Mesenteric fat pad (tissue), 1 donor: ENCODE measurements around the gene MARCHF11. TPM values are rescaled to one million over a fixed set of nuclear protein-coding genes. Genes with fewer than 3 reads are reported as not detected.

ENCODE experiments used
- DNase-seq: peaks from one replicate; pipeline ENCODE4 v3.0.0-alpha.2; 2020; ENCODE audit warnings: low spot score
- total RNA-seq: library from RNA; stranded (reverse); fragmentation: NEBNext Ultra II Directional; extraction: Animal tissue kit (Norgen Biotek cat#: 25700); gene quantifications from one replicate; pipeline ENCODE4 v1.2.1, GENCODE V29; 2021
- donor health status: DM: yes; HTN: yes; CAD: no.

MARCHF11 gene
- total RNA-seq, 1 donor from 2014 or later: not detected

DNA sequence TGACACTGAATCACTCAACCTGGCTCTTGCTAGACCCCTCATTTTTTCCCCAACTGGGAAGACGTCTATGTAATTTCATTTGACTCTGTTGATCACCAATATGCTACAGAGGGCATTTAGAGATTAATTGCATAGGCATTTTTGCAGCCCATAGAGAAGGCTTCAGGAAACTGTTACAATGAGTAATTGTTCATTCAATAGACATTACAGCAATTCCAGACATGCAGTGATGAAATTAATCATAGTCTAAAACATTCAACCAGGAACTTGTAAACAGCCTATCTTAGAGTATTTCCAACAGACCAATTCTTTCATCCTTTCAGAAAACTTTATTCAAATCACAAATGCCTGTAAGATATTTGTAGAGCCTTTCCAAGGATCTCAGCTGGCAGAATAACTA, 122.3 kb downstream of the MARCHF11 start:
- DNase-seq: no peak

DNA sequence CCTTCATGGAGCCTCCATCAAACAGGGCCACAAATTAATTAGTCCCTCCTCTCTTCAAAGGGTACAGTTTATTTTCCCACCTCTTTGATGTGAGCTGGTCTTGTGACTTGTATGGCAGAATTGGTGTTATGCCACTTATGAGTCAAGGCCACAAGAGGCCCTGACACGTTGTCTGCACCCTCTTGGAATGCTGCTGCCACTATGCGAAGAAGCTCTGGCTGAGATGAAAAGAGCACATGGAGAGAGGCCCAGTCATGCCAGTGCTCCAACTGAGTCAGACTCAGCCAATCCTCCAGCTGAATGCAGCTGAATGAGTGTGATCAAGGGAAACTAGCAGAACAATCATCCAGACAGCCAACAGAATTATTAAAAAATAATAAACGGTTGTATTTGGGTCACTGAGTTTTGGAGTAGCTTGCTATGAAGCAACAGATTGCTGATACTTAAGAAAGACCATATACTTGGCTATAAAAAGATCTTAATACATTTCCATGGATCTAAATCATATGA, 128.3 kb downstream of the MARCHF11 start:
- DNase-seq: no peak

DNA sequence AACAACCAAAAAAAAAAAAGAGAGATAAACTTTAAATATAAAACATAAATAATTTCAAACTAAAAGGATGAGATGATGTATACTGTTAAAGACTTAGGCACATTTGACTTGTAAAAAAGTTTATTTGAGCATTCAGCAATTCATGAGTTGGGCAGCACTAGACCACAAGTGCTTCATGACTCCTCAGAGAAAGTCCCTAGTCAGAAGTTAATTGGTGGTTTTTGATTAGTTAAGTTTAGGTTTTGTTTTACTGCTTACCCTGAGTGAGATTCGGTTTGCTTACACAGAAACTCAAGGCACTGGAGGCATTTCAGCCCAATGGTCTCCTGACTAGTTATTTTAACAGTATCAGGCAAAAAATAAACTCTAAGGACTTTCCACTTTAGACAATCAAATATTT, 129.2 kb downstream of the MARCHF11 start:
- DNase-seq: no peak

DNA sequence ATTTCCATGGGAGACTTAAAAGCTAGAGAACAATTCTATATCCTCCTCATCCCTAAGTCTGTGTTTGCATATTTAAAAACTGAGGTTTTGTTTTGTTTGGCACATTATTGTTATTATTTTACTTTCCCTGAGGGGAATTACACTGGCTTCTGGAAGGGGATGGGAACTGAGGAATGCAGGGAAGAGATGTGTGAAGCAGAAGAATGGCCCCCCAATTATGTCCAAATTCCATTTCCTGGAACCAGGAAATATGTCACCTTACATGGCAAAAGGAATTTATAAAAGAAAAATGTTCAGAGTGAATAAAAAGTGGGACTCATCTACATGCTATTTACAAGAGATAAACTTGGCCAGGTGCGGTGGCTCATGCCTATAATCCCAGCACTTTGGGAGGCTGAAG, 129.8 kb downstream of the MARCHF11 start:
- no peak for DNase-seq

DNA sequence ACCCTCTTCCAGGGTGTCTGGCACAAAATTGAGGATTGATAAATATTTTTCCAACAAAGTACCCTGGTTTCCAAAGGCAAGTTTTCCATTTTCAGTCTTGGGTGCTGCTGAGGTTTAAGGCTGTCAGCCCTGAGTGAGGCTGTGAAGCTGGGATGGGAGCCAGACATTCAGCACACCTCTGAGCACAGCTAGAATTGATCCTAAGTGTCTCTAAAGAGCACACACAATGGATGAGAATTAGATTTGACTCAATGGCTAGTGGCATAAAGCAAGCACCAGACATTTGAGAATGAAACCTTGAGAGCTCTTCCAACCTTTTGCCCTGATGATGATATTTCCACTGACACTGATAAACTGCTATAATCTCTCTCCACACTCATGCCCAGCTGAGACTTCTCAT, 131.5 kb downstream of the MARCHF11 start:
- no peak for DNase-seq

- no peak for DNase-seq
Measured at GRCh38 chr5:16043349-16043965, 136.1 kb downstream of the MARCHF11 start.

DNA sequence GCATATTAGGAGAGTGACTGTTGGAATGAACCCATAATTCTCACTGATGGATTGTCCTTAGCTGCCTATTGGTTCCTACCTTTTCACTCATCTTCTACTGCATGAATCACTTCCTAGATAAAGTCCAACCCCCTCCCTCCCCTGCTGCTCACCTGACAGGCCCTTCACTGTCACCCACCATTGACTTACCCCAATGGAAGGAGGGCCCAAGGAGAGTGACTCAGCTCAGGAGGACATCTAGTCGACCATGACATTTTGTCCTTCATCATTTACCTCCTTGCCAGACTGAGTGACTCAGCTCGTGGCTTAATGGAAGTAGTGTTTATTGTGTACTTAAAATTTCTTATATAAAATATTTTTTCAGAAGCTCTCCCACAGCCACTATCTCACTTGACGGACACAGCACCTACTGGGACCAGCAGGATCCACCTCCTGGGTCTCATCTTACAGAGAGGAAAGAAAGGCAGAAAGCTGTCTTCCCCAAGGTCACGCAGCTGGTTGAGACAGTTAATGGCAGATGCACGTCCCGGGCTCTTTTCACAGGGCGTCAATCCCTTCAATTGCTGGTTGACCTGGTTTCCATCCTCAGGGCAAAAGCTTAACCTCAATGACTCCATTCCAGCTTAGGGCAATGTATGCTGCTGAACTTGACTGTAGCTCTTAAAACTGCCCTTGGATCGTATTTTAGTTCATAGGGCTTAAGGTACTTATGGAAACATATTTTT, 142.3 kb downstream of the MARCHF11 start:
- DNase-seq: no peak

DNA sequence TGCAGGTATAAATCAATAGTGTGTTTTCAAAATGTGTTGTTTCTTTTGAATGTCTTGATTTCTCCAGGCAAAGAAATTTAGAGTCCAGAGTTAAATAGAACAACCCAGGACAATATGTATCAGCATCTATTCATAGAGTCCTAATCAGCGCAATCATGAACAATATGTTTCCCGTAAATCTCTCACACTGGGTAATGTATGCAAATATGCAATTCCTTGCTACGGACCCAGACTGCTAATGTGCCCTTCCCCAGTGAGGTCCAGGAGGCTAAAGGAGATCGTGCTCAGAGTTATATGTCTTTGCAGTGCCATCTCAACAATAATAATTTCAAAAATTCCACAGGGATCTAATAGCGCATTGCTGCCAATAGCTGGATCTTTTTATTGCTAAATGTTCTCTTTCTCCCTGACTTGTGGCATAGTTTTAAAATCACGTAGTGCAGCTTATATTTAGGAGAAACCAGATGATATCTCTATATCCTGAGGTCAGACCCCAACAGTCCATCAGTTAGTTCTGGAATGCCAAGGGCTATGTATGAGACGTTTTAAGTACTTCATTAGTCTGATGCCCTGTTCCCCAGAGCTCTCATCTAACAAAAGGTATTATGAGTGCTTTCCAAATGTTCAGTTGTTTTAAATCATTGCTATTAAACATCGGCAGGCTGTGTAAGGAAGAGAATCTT, 145.1 kb downstream of the MARCHF11 start:
- no peak for DNase-seq

GRCh38 chr5:16033187-16033925, 146.2 kb downstream of the MARCHF11 start:
- no peak for DNase-seq

GRCh38 chr5:16028708-16029107, 150.9 kb downstream of the MARCHF11 start:
- no peak for DNase-seq

DNA sequence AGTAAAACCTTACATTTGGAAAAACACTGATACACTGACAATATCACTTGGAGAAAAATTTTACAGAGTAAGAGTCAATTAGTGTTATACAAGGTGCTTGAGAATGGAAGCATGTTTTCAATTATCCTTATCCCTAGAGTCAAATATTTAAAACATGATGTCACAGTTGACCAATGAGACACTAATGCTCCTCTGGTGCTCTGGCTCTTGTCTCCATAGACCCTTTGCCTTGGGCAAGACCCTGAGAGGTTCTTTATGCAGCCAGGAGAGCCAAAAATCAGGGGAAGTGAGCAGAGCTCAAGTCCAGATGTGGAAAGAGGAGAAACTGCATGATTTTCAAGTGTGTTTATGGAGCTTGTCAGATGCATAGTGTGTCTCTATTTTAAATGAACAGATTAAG, 153.9 kb downstream of the MARCHF11 start:
- DNase-seq: no peak

- DNase-seq: no peak
Measured at GRCh38 chr5:16018970-16019369, 160.6 kb downstream of the MARCHF11 start.

GRCh38 chr5:16017720-16018119, 161.9 kb downstream of the MARCHF11 start:
- DNase-seq: no peak
